K562 (cell line): ENCODE results near the gene TMEM45A. TPM values are rescaled to one million over a fixed set of nuclear protein-coding genes. Genes with fewer than 3 reads are reported as not detected.

ENCODE experiments used
- ATF6 ChIP-seq: sonication (generic); formaldehyde crosslinking; IDR thresholded peaks from 2 replicates; pipeline ENCODE4 v1.4.0; 2020; ENCODE audit warnings: mild to moderate bottlenecking, missing genetic modification reagents
- DACH1 ChIP-seq: fragments of 450-650 bp; IDR thresholded peaks from 2 replicates; pipeline ENCODE4 v1.6.1; 2018; ENCODE audit not compliant: partially characterized antibody
- HMG20A ChIP-seq: fragments of 450-650 bp; formaldehyde crosslinking; conservative IDR thresholded peaks from 2 replicates; pipeline ENCODE4 v1.4.0; 2020; ENCODE audit warnings: mild to moderate bottlenecking, mixed read lengths
- IFI16 ChIP-seq: fragments of 250-450 bp; sonication (Bioruptor Pico); IDR thresholded peaks from 2 replicates; pipeline ENCODE4 v2.1.2; 2022; ENCODE audit warnings: mild to moderate bottlenecking, inconsistent platforms
- JUND ChIP-seq, 2 experiments: IDR thresholded peaks; 2 replicates in 1 of 2; 3 replicates in 1 of 2; pipeline ENCODE4 v1.6.1; 2011; ENCODE audit warnings: borderline replicate concordance in 2 of 2, low read depth in 2 of 2, low read length in 2 of 2, improper control_type of control experiment in 1 of 2, missing biosample characterization in 1 of 2, missing genetic modification characterization in 1 of 2, missing genetic modification reagents in 1 of 2
- MTA3 ChIP-seq: fragments of 450-650 bp; formaldehyde crosslinking; IDR thresholded peaks from 2 replicates; pipeline ENCODE4 v1.6.1; 2017; ENCODE audit warnings: mild to moderate bottlenecking, borderline replicate concordance
- NR2F6 ChIP-seq: fragments of 450-650 bp; formaldehyde crosslinking; IDR thresholded peaks from 2 replicates; pipeline ENCODE4 v1.4.0; 2020; ENCODE audit warnings: mild to moderate bottlenecking
- PBX2 ChIP-seq, 2 experiments: IDR thresholded peaks in 1 of 2; conservative IDR thresholded peaks in 1 of 2; 2 replicates each; pipeline ENCODE4 v1.6.1; 2016; ENCODE audit warnings: low read depth in 2 of 2, mild to moderate bottlenecking in 1 of 2, missing compliant biosample characterization in 1 of 2, missing genetic modification characterization in 1 of 2, moderate library complexity in 1 of 2
- SMARCB1 ChIP-seq: IDR thresholded peaks from 2 replicates; pipeline ENCODE4 v1.6.1; 2011; ENCODE audit warnings: improper control_type of control experiment, low read depth; ENCODE audit not compliant: insufficient read length
- TAF15 ChIP-seq: fragments of 200-400 bp; formaldehyde crosslinking; IDR thresholded peaks from 2 replicates; pipeline ENCODE4 v1.6.1; 2017; ENCODE audit warnings: mild to moderate bottlenecking, low read depth, low read length, moderate library complexity
- TFAM ChIP-seq: fragments of 250-450 bp; sonication (Bioruptor Pico); conservative IDR thresholded peaks from 2 replicates; pipeline ENCODE4 v1.5.0; 2021; ENCODE audit warnings: mild to moderate bottlenecking, moderate library complexity
- XRCC4 ChIP-seq: IDR thresholded peaks from one replicate; pipeline ENCODE4 v1.6.1; 2011; ENCODE audit not compliant: insufficient read depth, insufficient read length; ENCODE audit errors: extremely low read depth
- ZNF134 ChIP-seq: fragments of 250-450 bp; sonication (Bioruptor Pico); conservative IDR thresholded peaks from 2 replicates; pipeline ENCODE4 v1.4.0; 2020
- ZNF197 ChIP-seq: fragments of 200-800 bp; sonication (Bioruptor generic); IDR thresholded peaks from 2 replicates; pipeline ENCODE4 v1.6.1; 2016; ENCODE audit warnings: low read depth, missing genetic modification characterization, missing compliant biosample characterization
- ZNF354B ChIP-seq: fragments of 250-450 bp; sonication (Bioruptor Pico); IDR thresholded peaks from 2 replicates; pipeline ENCODE4 v1.4.0; 2020
- ZNF436 ChIP-seq: fragments of 250-450, 450-650 bp; sonication (Bioruptor Pico); formaldehyde crosslinking; IDR thresholded peaks from 2 replicates; pipeline ENCODE4 v1.7.0; 2020; ENCODE audit warnings: mild to moderate bottlenecking
- ZNF76 ChIP-seq: fragments of 250-450 bp; sonication (Bioruptor Pico); IDR thresholded peaks from 2 replicates; pipeline ENCODE4 v1.4.0; 2020; ENCODE audit warnings: mild to moderate bottlenecking, moderate library complexity, borderline replicate concordance
- ZZZ3 ChIP-seq: fragments of 450-650 bp; IDR thresholded peaks from 2 replicates; pipeline ENCODE4 v1.6.1; 2016; ENCODE audit warnings: antibody characterized with exemption, mild to moderate bottlenecking, moderate library complexity
- polyA plus RNA-seq, 8 experiments: library from polyadenylated mRNA; depleted of rRNA in 4 of 8; stranded (reverse) in 5 of 8; unstranded in 3 of 8; fragments of >200 nt; fragmentation: Nextera tagmentation in 2 of 8; fragmentation: Illumina TruSeq in 1 of 8; extraction: Ambion mirVana in 2 of 8; extraction: Trizol in 1 of 8; gene quantifications; 2 replicates each; pipeline versions ENCODE4 v1.2.1 to v1.2.3, GENCODE V29; 2011 to 2014; ENCODE audit warnings: inconsistent platforms in 1 of 8, missing spikeins in 1 of 8
- total RNA-seq, 7 experiments: library from RNA; depleted of rRNA in 6 of 7; stranded (reverse); fragments of >200 nt in 6 of 7; fragmentation: Illumina TruSeq in 2 of 7; extraction: Trizol in 2 of 7; gene quantifications; 2 replicates each; pipeline versions ENCODE4 v1.2.1 to v1.2.3, GENCODE V29; 2011 to 2021; ENCODE audit warnings: low replicate concordance in 1 of 7
- TF ChIP-seq, protein P1 (sequence below): sonication (generic); formaldehyde crosslinking; IDR thresholded peaks from 2 replicates; pipeline ENCODE4 v1.8.0; 2022; ENCODE audit warnings: mild to moderate bottlenecking, missing genetic modification reagents
- TF ChIP-seq, protein P2 (sequence below): sonication (generic); formaldehyde crosslinking; IDR thresholded peaks from 2 replicates; pipeline ENCODE4 v1.8.0; 2022; ENCODE audit warnings: mild to moderate bottlenecking, missing genetic modification reagents

The TMEM45A gene
- total and polyA plus RNA-seq, 9 of the 15 experiments (the other 6 are each of a cell fraction or from before 2014, with no cell fraction given) = 0.41 to 4.1 (median 0.95) TPM

DNA sequence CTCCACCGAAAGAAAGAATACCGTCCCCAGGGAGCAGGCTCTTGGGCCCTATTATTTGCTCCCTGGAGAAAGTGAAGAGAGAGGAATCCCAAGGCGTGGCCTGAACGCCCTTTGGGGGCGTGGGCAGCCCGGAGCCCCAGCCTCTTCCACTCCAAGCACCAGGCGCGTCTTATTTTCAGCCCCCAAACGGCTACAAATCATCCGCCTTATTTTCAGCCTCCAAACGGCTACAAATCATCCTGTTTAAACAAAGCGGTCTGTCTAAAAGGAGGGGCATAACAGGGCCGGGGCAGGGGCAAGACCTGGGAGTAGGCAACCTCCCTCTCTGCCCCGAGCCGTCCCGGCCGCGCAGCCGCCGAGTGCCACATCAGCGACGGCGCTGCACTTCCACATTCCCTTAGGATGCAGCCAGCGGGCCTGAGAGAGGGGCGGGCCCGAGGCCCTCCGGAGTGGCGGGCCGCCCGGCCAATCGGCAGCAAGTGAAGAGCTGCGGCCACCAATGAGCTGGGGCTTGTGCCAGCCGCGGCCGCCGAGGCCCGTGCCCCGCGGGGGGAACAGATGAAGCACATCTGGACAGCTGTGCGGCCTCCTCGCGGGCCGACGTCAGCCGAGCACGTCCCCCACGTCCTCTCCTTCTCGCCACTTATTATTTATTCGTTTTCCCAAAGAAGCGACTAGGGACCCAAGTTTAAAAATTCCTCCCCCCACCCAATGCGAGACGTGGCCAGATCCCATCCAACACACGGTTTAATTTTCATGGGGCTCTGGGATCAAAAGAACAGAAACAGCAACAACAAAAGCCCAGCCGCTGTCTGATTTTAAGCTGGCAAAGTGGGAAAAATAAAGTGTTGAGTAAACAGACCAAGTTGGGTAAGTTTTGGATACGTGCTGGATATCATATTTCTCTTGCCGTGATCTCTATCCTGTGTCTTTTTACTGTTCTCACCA lies at the start of gene TMEM45A (continued):
- peak; percentile 98 for TF ChIP-seq PBX2 (CRISPR knock-in tag; IDR thresholded peaks at IDR 0.05; ENCODE audit: low read depth)
- TF ChIP-seq PBX2 (tag; conservative IDR thresholded peaks at IDR 0.05; ENCODE audit: low read depth) = peak; percentile 96
- TF ChIP-seq ZNF134 = no peak
- no peak for TF ChIP-seq DACH1
- no peak for TF ChIP-seq TFAM (CRISPR knock-in tag)
- TF ChIP-seq TAF15 = no peak
- TF ChIP-seq, protein P1, sequence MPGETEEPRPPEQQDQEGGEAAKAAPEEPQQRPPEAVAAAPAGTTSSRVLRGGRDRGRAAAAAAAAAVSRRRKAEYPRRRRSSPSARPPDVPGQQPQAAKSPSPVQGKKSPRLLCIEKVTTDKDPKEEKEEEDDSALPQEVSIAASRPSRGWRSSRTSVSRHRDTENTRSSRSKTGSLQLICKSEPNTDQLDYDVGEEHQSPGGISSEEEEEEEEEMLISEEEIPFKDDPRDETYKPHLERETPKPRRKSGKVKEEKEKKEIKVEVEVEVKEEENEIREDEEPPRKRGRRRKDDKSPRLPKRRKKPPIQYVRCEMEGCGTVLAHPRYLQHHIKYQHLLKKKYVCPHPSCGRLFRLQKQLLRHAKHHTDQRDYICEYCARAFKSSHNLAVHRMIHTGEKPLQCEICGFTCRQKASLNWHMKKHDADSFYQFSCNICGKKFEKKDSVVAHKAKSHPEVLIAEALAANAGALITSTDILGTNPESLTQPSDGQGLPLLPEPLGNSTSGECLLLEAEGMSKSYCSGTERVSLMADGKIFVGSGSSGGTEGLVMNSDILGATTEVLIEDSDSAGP (CRISPR knock-in tag) = no peak
- no peak for TF ChIP-seq SMARCB1
- no peak for TF ChIP-seq ZNF354B (CRISPR knock-in tag)
- TF ChIP-seq JUND (IDR thresholded peaks at IDR 0.05; ENCODE audit: borderline replicate concordance, low read depth, low read length) = no peak
- TF ChIP-seq JUND (tag; IDR thresholded peaks at IDR 0.05; ENCODE audit: borderline replicate concordance, low read depth, low read length) = 0 out of 3 replicates have a peak, but pooled peaks have one; percentile 36
- no peak for TF ChIP-seq ZNF197 (CRISPR knock-in tag)
- no peak for TF ChIP-seq HMG20A
- TF ChIP-seq, protein P2, sequence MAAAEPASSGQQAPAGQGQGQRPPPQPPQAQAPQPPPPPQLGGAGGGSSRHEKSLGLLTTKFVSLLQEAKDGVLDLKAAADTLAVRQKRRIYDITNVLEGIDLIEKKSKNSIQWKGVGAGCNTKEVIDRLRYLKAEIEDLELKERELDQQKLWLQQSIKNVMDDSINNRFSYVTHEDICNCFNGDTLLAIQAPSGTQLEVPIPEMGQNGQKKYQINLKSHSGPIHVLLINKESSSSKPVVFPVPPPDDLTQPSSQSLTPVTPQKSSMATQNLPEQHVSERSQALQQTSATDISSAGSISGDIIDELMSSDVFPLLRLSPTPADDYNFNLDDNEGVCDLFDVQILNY = no peak
- TF ChIP-seq MTA3 = peak; percentile 76; the same call in 1 of the 2 replicates
- no peak for TF ChIP-seq ZNF76 (CRISPR knock-in tag)
- TF ChIP-seq ZNF436 (CRISPR knock-in tag) = no peak
- TF ChIP-seq ZZZ3 = no peak
- TF ChIP-seq IFI16 (CRISPR knock-in tag) = no peak
- TF ChIP-seq NR2F6 (CRISPR knock-in tag) = no peak
- no peak for TF ChIP-seq ATF6 (CRISPR knock-in tag)
- TF ChIP-seq XRCC4 = no peak
